Measurements from ENCODE around the gene TRMT2A. TPM values are rescaled to one million over a fixed set of nuclear protein-coding genes. Genes with fewer than 3 reads are reported as not detected.

Gene TRMT2A
- polyA plus RNA-seq, 1 donor (not counting 4 experiments of a cell fraction or from before 2014, with no cell fraction given) = 18.3 TPM

DNA sequence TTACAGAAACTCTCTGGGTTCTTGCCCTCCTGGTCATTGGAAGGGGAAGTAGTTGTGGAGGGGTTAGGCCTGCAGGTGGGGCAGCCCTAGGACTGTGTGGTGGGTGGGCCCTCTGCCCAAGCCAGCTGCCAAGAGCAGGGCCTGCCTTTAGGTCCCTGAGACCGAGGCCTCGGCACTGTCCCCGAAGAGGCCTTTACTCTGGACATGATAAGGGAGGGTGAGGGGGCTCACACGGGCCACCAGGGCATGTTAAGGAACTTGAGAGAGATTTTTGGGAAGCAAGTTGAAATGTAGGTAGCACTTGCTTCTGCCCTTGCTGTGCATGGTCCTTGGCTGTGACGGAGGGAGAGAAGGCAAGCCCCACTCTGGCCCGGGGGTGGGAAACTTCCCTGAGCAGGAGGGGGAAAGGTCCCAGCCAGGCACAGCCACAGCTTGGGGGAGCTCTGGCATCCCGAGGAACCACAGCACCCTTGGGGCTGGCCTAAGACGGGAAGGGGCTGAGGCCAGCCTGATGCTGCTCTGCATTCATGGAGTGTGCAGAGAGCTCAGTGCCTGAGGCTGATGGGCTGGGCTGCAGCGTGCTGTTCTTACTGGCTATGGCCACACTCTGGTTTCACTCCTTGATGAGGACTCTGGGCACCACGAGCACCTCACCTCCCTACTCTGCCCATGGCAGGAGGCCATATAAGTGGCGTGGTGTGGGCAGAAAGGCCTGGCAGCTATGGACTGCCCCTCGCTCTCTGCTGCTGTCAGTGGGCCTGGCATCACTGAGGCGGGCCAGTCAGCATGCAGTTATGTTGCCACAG, 8.9 kb downstream of the TRMT2A start:
- Histone ChIP-seq H3K9me1 (ENCODE audit: control insufficient read depth, extremely low read depth, insufficient read depth, low read length) (no peaks in the 10 kb centered on the region), H3K27me3 (ENCODE audit: control insufficient read depth, extremely low read depth, insufficient read depth, low read length) (no peaks in the 10 kb centered on the region), H3K9ac (ENCODE audit: control insufficient read depth, extremely low read depth, insufficient read depth, low read length) (no peak overlapping the region), H3K27ac (ENCODE audit: control insufficient read depth, insufficient read depth, low read length) (no peak overlapping the region), H3K4me3 (ENCODE audit: control insufficient read depth in 2 of 3, extremely low read depth in 1 of 3, insufficient read depth in 2 of 3, low read depth in 1 of 3, low read length in 3 of 3) (no peak overlapping the region), H3K79me2 (ENCODE audit: control insufficient read depth, insufficient read depth, low read length) (peaks cover 20% of the 10 kb centered on the region), H3K4me1 (ENCODE audit: control insufficient read depth, extremely low read depth, insufficient read depth, low read length) (no peaks in the 10 kb centered on the region), H3K36me3 (ENCODE audit: control insufficient read depth in 2 of 2, extremely low read depth in 1 of 2, insufficient read depth in 2 of 2, low read length in 2 of 2) (peaks cover 54 to 63% of the 10 kb centered on the region in 2 experiments), H3K4me2 (ENCODE audit: control insufficient read depth, extremely low read depth, insufficient read depth, low read depth, low read length) (no peak overlapping the region), H2AFZ (ENCODE audit: control insufficient read depth, low read length) (no peak overlapping the region), H4K20me1 (ENCODE audit: control insufficient read depth, extremely low read depth, insufficient read depth, low read length) (no peaks in the 10 kb centered on the region), H3K9me3 (ENCODE audit: control insufficient read depth, low read depth, low read length) (no peaks in the 10 kb centered on the region)
- TF ChIP-seq, protein P1, sequence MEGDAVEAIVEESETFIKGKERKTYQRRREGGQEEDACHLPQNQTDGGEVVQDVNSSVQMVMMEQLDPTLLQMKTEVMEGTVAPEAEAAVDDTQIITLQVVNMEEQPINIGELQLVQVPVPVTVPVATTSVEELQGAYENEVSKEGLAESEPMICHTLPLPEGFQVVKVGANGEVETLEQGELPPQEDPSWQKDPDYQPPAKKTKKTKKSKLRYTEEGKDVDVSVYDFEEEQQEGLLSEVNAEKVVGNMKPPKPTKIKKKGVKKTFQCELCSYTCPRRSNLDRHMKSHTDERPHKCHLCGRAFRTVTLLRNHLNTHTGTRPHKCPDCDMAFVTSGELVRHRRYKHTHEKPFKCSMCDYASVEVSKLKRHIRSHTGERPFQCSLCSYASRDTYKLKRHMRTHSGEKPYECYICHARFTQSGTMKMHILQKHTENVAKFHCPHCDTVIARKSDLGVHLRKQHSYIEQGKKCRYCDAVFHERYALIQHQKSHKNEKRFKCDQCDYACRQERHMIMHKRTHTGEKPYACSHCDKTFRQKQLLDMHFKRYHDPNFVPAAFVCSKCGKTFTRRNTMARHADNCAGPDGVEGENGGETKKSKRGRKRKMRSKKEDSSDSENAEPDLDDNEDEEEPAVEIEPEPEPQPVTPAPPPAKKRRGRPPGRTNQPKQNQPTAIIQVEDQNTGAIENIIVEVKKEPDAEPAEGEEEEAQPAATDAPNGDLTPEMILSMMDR (optimal IDR thresholded peaks at IDR 0.05 in 1 of 3, IDR thresholded peaks at IDR 0.05 in 1 of 3, conservative IDR thresholded peaks at IDR 0.05 in 1 of 3; ENCODE audit: extremely low read depth in 1 of 3, insufficient read depth in 2 of 3, low read length in 3 of 3) = no peak
- no peak for TF ChIP-seq EZH2 (IDR thresholded peaks at IDR 0.05; ENCODE audit: low read length)
- DNase-seq (ENCODE audit: low read depth, low spot score) = no peak
- dilution Hi-C loops (cut with MboI; ENCODE audit: extremely low pct_ligation_motif_present, low sequenced_read_pairs) = no loop called here
- FAIRE-seq = no peak

DNA sequence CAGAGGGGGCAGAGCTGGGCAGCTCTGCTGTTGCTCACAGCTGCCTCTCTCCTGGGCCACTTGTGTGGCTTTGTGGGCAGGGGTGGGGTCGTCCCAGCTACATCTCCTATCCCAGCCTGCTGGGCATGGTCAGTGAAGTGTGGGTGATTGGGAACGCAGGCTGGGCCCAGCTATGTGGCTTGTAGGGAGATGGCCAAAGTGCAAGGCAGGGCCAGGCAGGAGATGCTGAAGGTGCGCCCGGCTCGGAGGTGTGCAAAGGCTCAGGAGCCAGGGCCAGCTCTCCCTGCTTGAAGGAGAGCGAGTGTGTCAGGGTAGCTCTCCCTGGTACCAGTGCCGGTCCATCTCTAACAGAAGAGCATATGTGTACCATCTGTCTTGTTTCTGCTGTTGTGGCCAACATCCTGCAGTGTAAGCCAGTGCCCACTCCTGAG, 9.5 kb downstream of the TRMT2A start:
- Histone ChIP-seq H3K27ac (ENCODE audit: control insufficient read depth, insufficient read depth, low read length) (no peak overlapping the region), H3K9me1 (ENCODE audit: control insufficient read depth, extremely low read depth, insufficient read depth, low read length) (no peaks in the 10 kb centered on the region), H3K4me2 (ENCODE audit: control insufficient read depth, extremely low read depth, insufficient read depth, low read depth, low read length) (no peak overlapping the region), H3K9me3 (ENCODE audit: control insufficient read depth, low read depth, low read length) (no peaks in the 10 kb centered on the region), H2AFZ (ENCODE audit: control insufficient read depth, low read length) (no peak overlapping the region), H3K4me3 (ENCODE audit: control insufficient read depth in 2 of 3, extremely low read depth in 1 of 3, insufficient read depth in 2 of 3, low read depth in 1 of 3, low read length in 3 of 3) (no peak overlapping the region), H3K9ac (ENCODE audit: control insufficient read depth, extremely low read depth, insufficient read depth, low read length) (no peak overlapping the region), H3K27me3 (ENCODE audit: control insufficient read depth, extremely low read depth, insufficient read depth, low read length) (no peaks in the 10 kb centered on the region), H3K4me1 (ENCODE audit: control insufficient read depth, extremely low read depth, insufficient read depth, low read length) (no peaks in the 10 kb centered on the region), H4K20me1 (ENCODE audit: control insufficient read depth, extremely low read depth, insufficient read depth, low read length) (no peaks in the 10 kb centered on the region), H3K79me2 (ENCODE audit: control insufficient read depth, insufficient read depth, low read length) (peaks cover 19% of the 10 kb centered on the region), H3K36me3 (ENCODE audit: control insufficient read depth in 2 of 2, extremely low read depth in 1 of 2, insufficient read depth in 2 of 2, low read length in 2 of 2) (peaks cover 53 to 65% of the 10 kb centered on the region in 2 experiments)
- no peak for FAIRE-seq
- DNase-seq (ENCODE audit: low read depth, low spot score) = no peak
- no peak for TF ChIP-seq EZH2 (IDR thresholded peaks at IDR 0.05; ENCODE audit: low read length)
- TF ChIP-seq, protein P1 (optimal IDR thresholded peaks at IDR 0.05 in 1 of 3, IDR thresholded peaks at IDR 0.05 in 1 of 3, conservative IDR thresholded peaks at IDR 0.05 in 1 of 3; ENCODE audit: extremely low read depth in 1 of 3, insufficient read depth in 2 of 3, low read length in 3 of 3) = no peak
- dilution Hi-C loops (cut with MboI; ENCODE audit: extremely low pct_ligation_motif_present, low sequenced_read_pairs) = no loop called here

All from keratinocyte (primary cell).